CD4-positive, CD25-positive, alpha-beta regulatory T cell (primary cell): ENCODE data around the gene FGGY. TPM values are rescaled to one million over a fixed set of nuclear protein-coding genes. Genes with fewer than 3 reads are reported as not detected.

Experiments
- ATAC-seq, 2 donors: fragments of 150-1000 bp; cut with Tn5 transposase; one replicate each; pipeline ENCODE4 v1.10.0; 2021; ENCODE audit warnings: low read depth in 2 of 2, moderate number of reproducible peaks in 2 of 2, moderate library complexity in 1 of 2
- DNase-seq, 3 donors: peaks; one replicate each; pipeline versions ENCODE4 v3.0.0 to v3.0.0-alpha.2; 2012 to 2022; ENCODE audit warnings: mixed read lengths in 1 of 3
- H3K27ac ChIP-seq: one replicate; pipeline ENCODE4 v1.7.0; 2013; ENCODE audit warnings: mild to moderate bottlenecking, low read length; ENCODE audit not compliant: insufficient read depth, poor library complexity, severe bottlenecking
- H3K27me3 ChIP-seq: one replicate; pipeline ENCODE4 v1.7.0; 2013; ENCODE audit warnings: low read length; ENCODE audit not compliant: control insufficient read depth, insufficient read depth
- H3K36me3 ChIP-seq: one replicate; pipeline ENCODE4 v1.7.0; 2013; ENCODE audit warnings: mild to moderate bottlenecking, low read length, moderate library complexity; ENCODE audit not compliant: control insufficient read depth, insufficient read depth
- H3K4me1 ChIP-seq: 2 replicates; pipeline ENCODE4 v1.7.0; 2013; ENCODE audit warnings: mild to moderate bottlenecking, low read length; ENCODE audit not compliant: insufficient read depth, control insufficient read depth, poor library complexity, severe bottlenecking
- H3K4me3 ChIP-seq: one replicate; pipeline ENCODE4 v1.7.0; 2013; ENCODE audit warnings: low read depth, mild to moderate bottlenecking, low read length, moderate library complexity
- H3K9me3 ChIP-seq, 2 experiments: 1 replicate in 1 of 2; 2 replicates in 1 of 2; pipeline ENCODE4 v1.7.0; 2013; ENCODE audit warnings: low read length in 2 of 2, mild to moderate bottlenecking in 1 of 2, moderate library complexity in 1 of 2; ENCODE audit not compliant: control insufficient read depth in 2 of 2
- H3K27ac Mint-ChIP-seq, 3 donors: one replicate each; pipeline ENCODE4 v1.8.0; 2020 to 2022; ENCODE audit warnings: mild to moderate bottlenecking in 3 of 3, mixed read lengths in 3 of 3, moderate library complexity in 2 of 3
- H3K27me3 Mint-ChIP-seq: one replicate; pipeline ENCODE4 v1.8.0; 2022; ENCODE audit warnings: mild to moderate bottlenecking, mixed read lengths
- H3K36me3 Mint-ChIP-seq: one replicate; pipeline ENCODE4 v1.8.0; 2020; ENCODE audit warnings: mixed read lengths
- H3K4me1 Mint-ChIP-seq, 4 donors: one replicate each; pipeline ENCODE4 v1.8.0; 2020 to 2022; ENCODE audit warnings: mixed read lengths in 4 of 4, mild to moderate bottlenecking in 1 of 4
- H3K4me3 Mint-ChIP-seq, 4 donors: one replicate each; pipeline ENCODE4 v1.8.0; 2020 to 2022; ENCODE audit warnings: mild to moderate bottlenecking in 4 of 4, mixed read lengths in 4 of 4, moderate library complexity in 3 of 4
- H3K9me3 Mint-ChIP-seq, 7 donors: one replicate each; pipeline ENCODE4 v1.8.0; 2020 to 2022; ENCODE audit warnings: mixed read lengths in 7 of 7, mild to moderate bottlenecking in 3 of 7, moderate library complexity in 2 of 7
- polyA plus RNA-seq, 4 donors: library from polyadenylated mRNA; unstranded; fragments of 300-500 nt; fragmentation: Illumina TruSeq; gene quantifications; one replicate each; pipeline ENCODE4 v1.2.3, GENCODE V29; 2021
- total RNA-seq: library from RNA; stranded (reverse); gene quantifications from one replicate; pipeline ENCODE4 v1.2.3, GENCODE V29; 2022

FGGY gene
- total and polyA plus RNA-seq, 5 donors from 2014 or later, result 1.9 to 7.7 (median 4.5) TPM

DNA sequence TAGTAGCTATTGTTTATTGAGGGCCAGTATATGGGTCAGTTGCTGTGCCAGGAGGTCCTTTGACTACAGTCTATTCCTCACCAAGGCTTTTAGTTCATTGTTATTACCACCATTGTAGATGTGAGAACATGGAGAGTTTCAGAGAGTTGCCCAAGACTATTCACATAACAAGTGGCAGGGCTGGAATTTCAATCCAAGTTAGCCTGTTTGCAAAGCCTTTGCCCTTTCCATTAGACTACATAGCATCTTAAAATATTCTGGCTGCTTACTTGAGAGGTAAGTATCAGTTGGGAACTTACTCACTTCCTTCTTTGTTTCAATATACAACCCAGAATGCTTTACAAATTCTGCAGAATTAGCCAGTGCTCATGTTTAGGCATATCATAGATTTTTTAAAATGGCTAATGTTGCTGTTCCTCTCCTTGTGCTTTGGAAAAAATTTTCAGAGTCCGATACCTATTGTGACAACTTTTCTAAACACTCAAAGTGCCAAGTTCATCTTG is 141.2 kb downstream of the FGGY start:
- Mint-ChIP-seq H3K4me3 (no peak overlapping the region), H3K9me3 (peaks cover 0 to 2% (median 0%) of the 10 kb centered on the region in 7 donors), H3K4me1 (no peaks in the 10 kb centered on the region), H3K27me3 (no peaks in the 10 kb centered on the region), H3K27ac (no peak overlapping the region), H3K36me3 (no peaks in the 10 kb centered on the region)
- no peaks in the 10 kb centered on the region for H3K36me3 ChIP-seq
- DNase-seq (no peak), ATAC-seq (no peak)
- H3K4me3 ChIP-seq, result no peak overlapping the region
- H3K4me1 ChIP-seq, result no peaks in the 10 kb centered on the region
- H3K27ac ChIP-seq, result no peak overlapping the region
- no peaks in the 10 kb centered on the region for H3K9me3 ChIP-seq
- H3K27me3 ChIP-seq, result no peaks in the 10 kb centered on the region

DNA sequence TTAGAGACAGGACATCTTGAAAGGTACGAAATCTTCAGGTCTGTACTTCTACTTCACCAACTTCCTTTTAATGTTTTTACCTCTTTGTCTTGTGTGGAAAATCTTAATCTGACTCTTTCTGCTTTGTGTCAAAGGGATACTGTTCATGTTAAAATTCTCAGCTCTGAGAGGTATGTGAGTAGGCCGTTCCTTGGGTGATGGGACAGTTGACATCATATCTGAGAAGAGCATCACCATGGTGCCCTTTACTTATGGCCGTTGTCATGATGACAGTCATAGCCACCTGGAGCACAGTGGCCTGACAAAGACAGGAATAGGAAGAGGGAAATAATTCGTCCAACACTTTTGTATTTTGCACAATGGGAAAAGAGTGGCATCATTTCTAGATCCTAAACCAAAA is 145.6 kb downstream of the FGGY start:
- Histone ChIP-seq H3K27ac (no peak overlapping the region), H3K4me1 (no peaks in the 10 kb centered on the region), H3K9me3 (no peaks in the 10 kb centered on the region), H3K36me3 (no peaks in the 10 kb centered on the region), H3K4me3 (no peak overlapping the region), H3K27me3 (no peaks in the 10 kb centered on the region)
- ATAC-seq, result no peak
- Mint-ChIP-seq H3K27ac (no peak overlapping the region), H3K36me3 (no peaks in the 10 kb centered on the region), H3K4me3 (no peak overlapping the region), H3K9me3 (peaks cover 0 to 2% (median 0%) of the 10 kb centered on the region in 7 donors), H3K27me3 (no peaks in the 10 kb centered on the region), H3K4me1 (peaks cover 0 to 5% (median 0%) of the 10 kb centered on the region in 4 donors)
- DNase-seq, result no peak

DNA sequence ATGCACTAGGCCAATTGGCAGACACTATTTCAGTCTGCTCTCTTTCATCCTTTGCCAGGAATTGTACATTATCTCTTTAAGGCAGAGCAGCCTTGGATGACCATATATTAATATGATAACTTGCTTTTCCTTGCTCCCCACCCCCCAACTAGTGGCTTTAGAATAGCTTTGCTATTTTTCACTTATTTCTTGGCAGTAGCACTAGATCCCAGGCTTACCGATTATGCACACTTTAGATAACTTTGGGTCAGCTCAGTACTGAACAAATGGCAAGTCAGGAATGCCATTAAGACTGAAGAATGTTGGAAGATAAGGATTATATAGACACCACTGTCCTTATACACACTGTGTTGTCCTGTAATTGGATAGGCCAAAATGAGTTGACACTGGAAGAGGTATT is 146.4 kb downstream of the FGGY start:
- DNase-seq (no peak), ATAC-seq (no peak)
- H3K4me3 Mint-ChIP-seq, result no peak overlapping the region
- H3K9me3 Mint-ChIP-seq, result peaks cover 0 to 2% (median 0%) of the 10 kb centered on the region in 7 donors
- H3K36me3 ChIP-seq, result no peaks in the 10 kb centered on the region
- no peaks in the 10 kb centered on the region for H3K4me1 ChIP-seq
- no peak overlapping the region for H3K27ac ChIP-seq
- no peaks in the 10 kb centered on the region for H3K27me3 ChIP-seq
- H3K27ac Mint-ChIP-seq, result no peak overlapping the region
- H3K4me3 ChIP-seq, result no peak overlapping the region
- no peaks in the 10 kb centered on the region for H3K9me3 ChIP-seq
- no peaks in the 10 kb centered on the region for H3K27me3 Mint-ChIP-seq
- peaks cover 0 to 5% (median 0%) of the 10 kb centered on the region in 4 donors for H3K4me1 Mint-ChIP-seq
- no peaks in the 10 kb centered on the region for H3K36me3 Mint-ChIP-seq

DNA sequence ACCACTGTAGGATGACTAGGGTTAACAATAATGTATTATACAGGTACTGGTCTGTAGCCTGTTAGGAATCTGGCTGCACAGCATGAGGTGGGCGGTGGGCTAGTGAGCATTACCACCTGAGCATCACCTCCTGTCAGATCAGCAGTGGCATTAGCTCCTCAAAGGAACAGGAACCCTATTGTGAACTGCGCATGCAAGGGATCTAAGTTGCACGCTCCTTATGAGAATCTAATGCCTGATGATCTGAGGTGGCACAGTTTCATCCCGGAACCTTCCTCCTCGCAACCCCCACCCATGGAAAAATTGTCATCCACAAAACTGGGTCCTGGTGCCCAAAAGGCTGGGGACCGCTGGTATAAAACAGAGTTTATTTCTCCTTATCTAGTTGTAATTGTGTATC is 147.6 kb downstream of the FGGY start:
- Mint-ChIP-seq H3K27ac (no peak overlapping the region), H3K4me1 (peaks cover 0 to 5% (median 0%) of the 10 kb centered on the region in 4 donors), H3K27me3 (no peaks in the 10 kb centered on the region), H3K4me3 (no peak overlapping the region), H3K36me3 (no peaks in the 10 kb centered on the region), H3K9me3 (peaks cover 0 to 2% (median 0%) of the 10 kb centered on the region in 7 donors)
- Histone ChIP-seq H3K27ac (no peak overlapping the region), H3K27me3 (no peaks in the 10 kb centered on the region), H3K36me3 (no peaks in the 10 kb centered on the region), H3K4me3 (no peak overlapping the region), H3K9me3 (no peaks in the 10 kb centered on the region), H3K4me1 (no peaks in the 10 kb centered on the region)
- ATAC-seq (no peak), DNase-seq (no peak)

DNA sequence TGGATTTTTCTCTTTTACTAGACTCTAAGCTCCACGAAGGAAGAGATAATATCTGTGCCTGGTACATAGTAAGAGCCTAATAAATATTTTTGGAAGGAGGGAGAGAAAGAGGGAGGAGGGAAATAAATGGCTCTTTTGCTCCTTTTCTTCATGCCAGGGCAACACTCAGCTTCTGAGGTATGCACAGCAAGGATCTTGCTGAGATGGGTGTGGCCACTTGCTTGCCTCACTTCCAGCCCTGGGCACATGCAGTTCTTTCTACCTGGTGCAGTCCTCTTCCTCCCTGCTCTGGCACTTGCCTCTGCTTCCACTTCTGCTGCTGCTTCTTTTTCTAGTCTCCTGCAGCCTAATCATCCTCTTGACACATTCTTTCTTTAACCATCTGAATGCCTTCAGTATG is 148.1 kb downstream of the FGGY start:
- Mint-ChIP-seq H3K4me3 (no peak overlapping the region), H3K9me3 (peaks cover 0 to 2% (median 0%) of the 10 kb centered on the region in 7 donors), H3K27ac (no peak overlapping the region), H3K36me3 (no peaks in the 10 kb centered on the region), H3K27me3 (no peaks in the 10 kb centered on the region), H3K4me1 (peaks cover 0 to 5% (median 0%) of the 10 kb centered on the region in 4 donors)
- Histone ChIP-seq H3K36me3 (no peaks in the 10 kb centered on the region), H3K4me3 (no peak overlapping the region), H3K4me1 (no peaks in the 10 kb centered on the region), H3K27ac (no peak overlapping the region), H3K27me3 (no peaks in the 10 kb centered on the region), H3K9me3 (no peaks in the 10 kb centered on the region)
- DNase-seq, result peak in 1 of 3 donors; percentile 18
- ATAC-seq, result no peak

DNA sequence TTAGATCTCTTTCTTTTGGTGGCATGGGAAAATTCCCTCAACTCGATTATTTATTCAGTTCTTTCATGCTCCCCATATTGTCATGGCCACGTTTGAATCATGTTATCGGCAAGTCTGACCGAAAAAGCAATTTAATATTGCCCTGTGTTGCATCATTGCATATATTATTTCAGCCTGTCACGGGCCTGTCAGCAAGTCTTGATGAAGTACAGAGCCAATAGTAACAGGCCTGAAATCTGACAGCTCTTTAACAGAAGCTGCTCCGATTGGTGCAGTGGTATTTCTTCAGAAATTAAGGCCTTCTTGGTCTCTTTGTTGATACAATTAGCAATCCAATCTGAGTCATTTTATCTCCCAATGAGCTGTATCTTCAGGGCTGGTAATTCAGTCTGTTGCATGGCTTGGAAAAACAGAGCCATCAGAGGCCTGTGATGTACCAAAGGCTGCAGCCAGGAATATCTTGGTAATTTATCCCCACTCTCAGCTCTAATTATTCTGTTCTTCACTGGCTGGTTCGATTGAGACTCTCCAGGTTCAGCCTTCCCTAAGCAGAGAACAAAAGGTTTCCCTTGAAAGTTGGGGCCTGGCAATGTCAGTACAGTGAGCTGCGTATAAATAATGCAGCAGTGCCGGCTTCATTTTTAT is 149.5 kb downstream of the FGGY start:
- Histone ChIP-seq H3K27ac (no peak overlapping the region), H3K4me3 (no peak overlapping the region), H3K4me1 (no peaks in the 10 kb centered on the region), H3K9me3 (no peaks in the 10 kb centered on the region), H3K27me3 (no peaks in the 10 kb centered on the region), H3K36me3 (no peaks in the 10 kb centered on the region)
- Mint-ChIP-seq H3K4me1 (peaks cover 0 to 5% (median 0%) of the 10 kb centered on the region in 4 donors), H3K27ac (no peak overlapping the region), H3K9me3 (no peaks in the 10 kb centered on the region), H3K27me3 (no peaks in the 10 kb centered on the region), H3K36me3 (no peaks in the 10 kb centered on the region), H3K4me3 (no peak overlapping the region)
- ATAC-seq (no peak), DNase-seq (no peak)

DNA sequence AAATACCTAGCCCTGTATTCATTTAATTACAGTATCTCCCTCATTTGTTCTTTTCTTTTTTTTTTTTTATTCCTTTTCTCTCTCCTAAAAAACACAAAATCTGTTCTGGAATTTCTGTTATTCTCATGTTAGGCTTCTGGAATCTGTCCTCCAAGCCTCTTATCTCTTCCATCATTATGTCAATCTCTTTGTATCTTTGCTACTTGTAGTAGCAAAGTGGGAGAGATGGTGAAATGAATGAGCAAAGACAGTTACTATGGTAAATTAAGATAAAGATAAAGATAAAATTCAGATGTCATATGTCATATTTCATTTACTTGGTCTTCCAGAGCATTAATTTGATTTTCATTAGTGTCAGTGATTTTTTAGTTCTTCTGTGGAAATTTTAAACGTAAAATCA is 155.1 kb downstream of the FGGY start:
- H3K36me3 Mint-ChIP-seq, result no peaks in the 10 kb centered on the region
- H3K27ac Mint-ChIP-seq, result no peak overlapping the region
- no peaks in the 10 kb centered on the region for H3K4me1 Mint-ChIP-seq
- H3K27me3 Mint-ChIP-seq, result no peaks in the 10 kb centered on the region
- H3K36me3 ChIP-seq, result no peaks in the 10 kb centered on the region
- no peak overlapping the region for H3K4me3 ChIP-seq
- H3K4me1 ChIP-seq, result no peaks in the 10 kb centered on the region
- H3K4me3 Mint-ChIP-seq, result no peak overlapping the region
- no peaks in the 10 kb centered on the region for H3K9me3 ChIP-seq
- ATAC-seq (no peak), DNase-seq (no peak)
- no peak overlapping the region for H3K27ac ChIP-seq
- H3K9me3 Mint-ChIP-seq, result peaks cover 0 to 11% (median 0%) of the 10 kb centered on the region in 7 donors
- no peaks in the 10 kb centered on the region for H3K27me3 ChIP-seq

DNA sequence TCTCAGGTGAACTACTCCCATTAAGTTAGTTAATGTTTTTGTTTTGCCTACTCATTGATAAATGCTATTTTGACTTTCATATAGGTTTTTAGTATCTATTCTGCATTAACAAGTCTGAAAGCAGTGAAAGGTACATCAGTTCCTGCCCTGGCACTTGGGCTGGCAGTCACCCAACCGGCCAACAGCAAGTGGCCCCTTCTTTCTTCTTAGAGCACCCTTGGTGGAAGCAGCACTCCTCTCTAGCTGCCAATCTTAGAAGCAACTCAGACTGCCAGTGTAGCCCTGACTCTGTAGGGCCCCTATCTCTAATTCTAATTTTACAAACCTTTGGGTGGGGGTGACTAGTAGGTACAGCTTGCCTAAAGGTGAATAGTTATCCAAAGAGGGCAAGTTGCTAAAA is 155.7 kb downstream of the FGGY start:
- no peaks in the 10 kb centered on the region for H3K27me3 Mint-ChIP-seq
- no peak overlapping the region for H3K4me3 Mint-ChIP-seq
- peak overlapping the region in 1 of 3 donors; percentile 2 for H3K27ac Mint-ChIP-seq
- Histone ChIP-seq H3K36me3 (no peaks in the 10 kb centered on the region), H3K4me3 (no peak overlapping the region), H3K27me3 (no peaks in the 10 kb centered on the region), H3K9me3 (no peaks in the 10 kb centered on the region), H3K4me1 (no peaks in the 10 kb centered on the region), H3K27ac (no peak overlapping the region)
- DNase-seq, result no peak
- no peak for ATAC-seq
- H3K36me3 Mint-ChIP-seq, result no peaks in the 10 kb centered on the region
- no peaks in the 10 kb centered on the region for H3K4me1 Mint-ChIP-seq
- peaks cover 0 to 11% (median 0%) of the 10 kb centered on the region in 7 donors for H3K9me3 Mint-ChIP-seq
